ENCODE measurements around the gene CPA5.

Gene CPA5

GRCh38 chr7:130401101-130401500 is 56.5 kb downstream of the CPA5 start:
- DNase-seq, result no peak

- no peak for DNase-seq
Observed at GRCh38 chr7:130401578-130401977, 57.0 kb downstream of the CPA5 start.

- DNase-seq, result no peak
Observed at GRCh38 chr7:130405003-130405402, 60.4 kb downstream of the CPA5 start.

GRCh38 chr7:130409067-130409711 is 64.6 kb downstream of the CPA5 start:
- DNase-seq, result no peak

GRCh38 chr7:130409712-130410072 is 65.1 kb downstream of the CPA5 start:
- DNase-seq, result no peak

GRCh38 chr7:130410868-130411541 is 66.4 kb downstream of the CPA5 start:
- DNase-seq, result no peak

- no peak for DNase-seq
Observed at GRCh38 chr7:130413201-130413600, 68.6 kb downstream of the CPA5 start.

- no peak for DNase-seq
Observed at GRCh38 chr7:130415006-130415405, 70.4 kb downstream of the CPA5 start.

- DNase-seq, result no peak
Observed at GRCh38 chr7:130417213-130417612, 72.6 kb downstream of the CPA5 start.

GRCh38 chr7:130418306-130418705 is 73.7 kb downstream of the CPA5 start:
- no peak for DNase-seq
